DND-41 (cell line): ENCODE measurements around the gene CELSR1.

Experiments
- ATAC-seq: fragments of 200-7000 bp; cut with Tn5 transposase; 3 replicates; pipeline ENCODE4 v1.9.1; 2021; ENCODE audit warnings: low read depth; ENCODE audit not compliant: insufficient read depth
- DNase-seq: peaks from one replicate; pipeline ENCODE4 v3.0.0-alpha.2; 2020
- H2AFZ ChIP-seq: 2 replicates; pipeline ENCODE4 v1.6.0; 2012; ENCODE audit warnings: low read depth, low read length
- H3K27ac ChIP-seq: 2 replicates; pipeline ENCODE4 v1.5.1; 2012; ENCODE audit warnings: low read length, inconsistent platforms
- H3K27me3 ChIP-seq: fragments of 200-600 bp; sonication (generic); 2 replicates; pipeline ENCODE4 v1.6.0; 2012; ENCODE audit warnings: low read length, mild to moderate bottlenecking, inconsistent platforms; ENCODE audit not compliant: insufficient read depth, poor library complexity
- H3K36me3 ChIP-seq: 2 replicates; pipeline ENCODE4 v1.5.1; 2012; ENCODE audit warnings: low read length, inconsistent platforms; ENCODE audit not compliant: insufficient read depth
- H3K4me1 ChIP-seq: 2 replicates; pipeline ENCODE4 v1.5.1; 2012; ENCODE audit warnings: mild to moderate bottlenecking, low read length; ENCODE audit not compliant: insufficient read depth
- H3K4me2 ChIP-seq: 2 replicates; pipeline ENCODE4 v1.6.0; 2012; ENCODE audit warnings: mild to moderate bottlenecking, moderate library complexity, low read length, inconsistent platforms; ENCODE audit not compliant: insufficient read depth
- H3K4me3 ChIP-seq, 2 experiments: fragments of 200-600 bp in 1 of 2; shearing (Covaris generic) in 1 of 2; 2 replicates each; pipeline ENCODE4 v1.5.1; 2012 to 2016; ENCODE audit warnings: inconsistent platforms in 2 of 2, low read length in 2 of 2, mild to moderate bottlenecking in 2 of 2, low read depth in 1 of 2, moderate library complexity in 1 of 2
- H3K79me2 ChIP-seq: 2 replicates; pipeline ENCODE4 v1.6.0; 2012; ENCODE audit warnings: low read length, inconsistent platforms; ENCODE audit not compliant: insufficient read depth
- H3K9ac ChIP-seq: 2 replicates; pipeline ENCODE4 v1.6.0; 2012; ENCODE audit warnings: low read depth, mild to moderate bottlenecking, inconsistent platforms, low read length, moderate library complexity
- H3K9me3 ChIP-seq: 2 replicates; pipeline ENCODE4 v1.5.1; 2012; ENCODE audit warnings: low read length, moderate library complexity, mild to moderate bottlenecking, inconsistent platforms; ENCODE audit not compliant: insufficient read depth, severe bottlenecking
- H4K20me1 ChIP-seq: 2 replicates; pipeline ENCODE4 v1.6.0; 2012; ENCODE audit warnings: low read length; ENCODE audit not compliant: insufficient read depth
- CTCF ChIP-seq: IDR thresholded peaks from 2 replicates; pipeline ENCODE4 v1.5.1; 2012; ENCODE audit warnings: borderline replicate concordance, low read length, moderate library complexity, mild to moderate bottlenecking; ENCODE audit not compliant: poor library complexity, severe bottlenecking; ENCODE audit errors: extremely low read depth
- EZH2 ChIP-seq: IDR thresholded peaks from 3 replicates; pipeline ENCODE4 v1.6.1; 2012; ENCODE audit warnings: borderline replicate concordance, low read depth, mild to moderate bottlenecking, moderate library complexity, low read length, inconsistent platforms; ENCODE audit not compliant: severe bottlenecking

Gene CELSR1

GRCh38 chr22:46500201-46500600 is 37.2 kb downstream of the CELSR1 start:
- H3K4me3 ChIP-seq, result no peak overlapping the region
- H3K4me1 ChIP-seq, result peaks cover 12% of the 10 kb centered on the region
- no peak overlapping the region for H3K4me2 ChIP-seq
- no peaks in the 10 kb centered on the region for H3K36me3 ChIP-seq
- H3K27me3 ChIP-seq, result no peaks in the 10 kb centered on the region
- no peaks in the 10 kb centered on the region for H3K9me3 ChIP-seq
- ATAC-seq (no peak), DNase-seq (no peak)
- H2AFZ ChIP-seq, result no peak overlapping the region
- H3K9ac ChIP-seq, result no peak overlapping the region
- no peak overlapping the region for H3K27ac ChIP-seq
- TF ChIP-seq EZH2 (no peak), CTCF (no peak)
- no peaks in the 10 kb centered on the region for H3K79me2 ChIP-seq
- 0 out of 2 replicates have a peak, but pooled peaks cover 5% of the 10 kb centered on the region for H4K20me1 ChIP-seq

GRCh38 chr22:46499805-46500189 is 37.6 kb downstream of the CELSR1 start:
- no peak for TF ChIP-seq EZH2
- TF ChIP-seq CTCF, result no peak

GRCh38 chr22:46491946-46492345 is 45.5 kb downstream of the CELSR1 start:
- no peaks in the 10 kb centered on the region for H3K4me1 ChIP-seq
- H3K4me3 ChIP-seq, result no peak overlapping the region
- no peaks in the 10 kb centered on the region for H3K79me2 ChIP-seq
- no peaks in the 10 kb centered on the region for H4K20me1 ChIP-seq
- H3K36me3 ChIP-seq, result no peaks in the 10 kb centered on the region
- H3K4me2 ChIP-seq, result no peak overlapping the region
- ATAC-seq, result no peak
- DNase-seq, result no peak
- no peaks in the 10 kb centered on the region for H3K9me3 ChIP-seq
- no peak overlapping the region for H3K9ac ChIP-seq
- no peak overlapping the region for H2AFZ ChIP-seq
- no peaks in the 10 kb centered on the region for H3K27me3 ChIP-seq
- TF ChIP-seq EZH2 (no peak), CTCF (no peak)
- H3K27ac ChIP-seq, result no peak overlapping the region

More at GRCh38 chr22:46499805-46500189, 37.6 kb downstream of the CELSR1 start:
- H3K27ac ChIP-seq, result no peak overlapping the region
- no peaks in the 10 kb centered on the region for H3K9me3 ChIP-seq
- H3K36me3 ChIP-seq, result no peaks in the 10 kb centered on the region
- peaks cover 12% of the 10 kb centered on the region for H3K4me1 ChIP-seq
- H4K20me1 ChIP-seq, result 0 out of 2 replicates have a peak, but pooled peaks cover 5% of the 10 kb centered on the region
- no peak overlapping the region for H3K4me2 ChIP-seq
- H2AFZ ChIP-seq, result no peak overlapping the region
- no peak overlapping the region for H3K4me3 ChIP-seq
- no peaks in the 10 kb centered on the region for H3K27me3 ChIP-seq
- H3K9ac ChIP-seq, result no peak overlapping the region
- DNase-seq, result no peak
- H3K79me2 ChIP-seq, result no peaks in the 10 kb centered on the region
- no peak for ATAC-seq

GRCh38 chr22:46490538-46490937 is 46.9 kb downstream of the CELSR1 start:
- H3K27ac ChIP-seq, result no peak overlapping the region
- H3K4me2 ChIP-seq, result no peak overlapping the region
- H3K27me3 ChIP-seq, result no peaks in the 10 kb centered on the region
- H4K20me1 ChIP-seq, result no peaks in the 10 kb centered on the region
- H3K9ac ChIP-seq, result no peak overlapping the region
- TF ChIP-seq CTCF (no peak), EZH2 (no peak)
- H2AFZ ChIP-seq, result no peak overlapping the region
- no peaks in the 10 kb centered on the region for H3K79me2 ChIP-seq
- DNase-seq, result no peak
- ATAC-seq, result no peak
- H3K36me3 ChIP-seq, result no peaks in the 10 kb centered on the region
- no peaks in the 10 kb centered on the region for H3K4me1 ChIP-seq
- no peaks in the 10 kb centered on the region for H3K9me3 ChIP-seq
- no peak overlapping the region for H3K4me3 ChIP-seq
